Motor neuron (in vitro differentiated cells): Measurements from ENCODE around the gene EGLN1. TPM values are rescaled to one million over a fixed set of nuclear protein-coding genes. Genes with fewer than 3 reads are reported as not detected.
A peak's percentile ranks its signal among the peaks of the same experiment; 100 is the strongest.

Experiments used
- ATAC-seq, 8 experiments: fragments of 200-7000 bp; cut with Tn5 transposase; replicated peaks in 6 of 8; 2 replicates each; pipeline ENCODE4 v1.8.0; 2021; ENCODE audit warnings: mild to moderate bottlenecking in 8 of 8, moderate library complexity in 8 of 8
- H3K27ac ChIP-seq, 2 donors: fragments of 250-450 bp; sonication (Bioruptor Pico); 2 replicates each; pipeline ENCODE4 v1.9.0; 2021; ENCODE audit warnings: antibody characterized with exemption in 2 of 2, mild to moderate bottlenecking in 2 of 2, moderate library complexity in 1 of 2
- H3K4me1 ChIP-seq, 2 donors: fragments of 250-450 bp; sonication (Bioruptor Pico); replicated peaks in 1 of 2; 2 replicates each; pipeline ENCODE4 v1.6.1; 2021; ENCODE audit warnings: antibody characterized with exemption in 2 of 2, mild to moderate bottlenecking in 2 of 2, moderate library complexity in 1 of 2
- H3K4me3 ChIP-seq, 5 donors: fragments of 250-450 bp; sonication (Bioruptor Pico); 2 replicates each; pipeline ENCODE4 v1.9.0; 2021; ENCODE audit warnings: antibody characterized with exemption in 5 of 5, mild to moderate bottlenecking in 5 of 5, moderate library complexity in 4 of 5
- WGBS, 10 experiments: fragments of 450-650 bp; shearing (Covaris generic); methylation state at CpG; one replicate each; pipeline ENCODE4 v1.0.0; 2022; 5-methylcytosine and 5-hydroxymethylcytosine counted together
- in situ Hi-C, 9 experiments: fragments of 400-800 bp; cut with MboI; loops; one replicate each; pipeline ENCODE4 v1.15.0; 2021; ENCODE audit warnings: low sequenced_read_pairs in 9 of 9, low pct_unique_long_range_greater_than_20kb in 2 of 9; ENCODE audit not compliant: unreplicated experiment in 9 of 9
- total RNA-seq, 8 experiments: library from RNA; unstranded; fragments of 300-600 nt; gene quantifications; 2 replicates each; pipeline versions ENCODE4 v1.2.3 to v1.2.4, GENCODE V29; 2022

The EGLN1 gene
- total RNA-seq, 8 experiments from 2014 or later, result 14.8 to 46.5 (median 35.4) TPM

DNA sequence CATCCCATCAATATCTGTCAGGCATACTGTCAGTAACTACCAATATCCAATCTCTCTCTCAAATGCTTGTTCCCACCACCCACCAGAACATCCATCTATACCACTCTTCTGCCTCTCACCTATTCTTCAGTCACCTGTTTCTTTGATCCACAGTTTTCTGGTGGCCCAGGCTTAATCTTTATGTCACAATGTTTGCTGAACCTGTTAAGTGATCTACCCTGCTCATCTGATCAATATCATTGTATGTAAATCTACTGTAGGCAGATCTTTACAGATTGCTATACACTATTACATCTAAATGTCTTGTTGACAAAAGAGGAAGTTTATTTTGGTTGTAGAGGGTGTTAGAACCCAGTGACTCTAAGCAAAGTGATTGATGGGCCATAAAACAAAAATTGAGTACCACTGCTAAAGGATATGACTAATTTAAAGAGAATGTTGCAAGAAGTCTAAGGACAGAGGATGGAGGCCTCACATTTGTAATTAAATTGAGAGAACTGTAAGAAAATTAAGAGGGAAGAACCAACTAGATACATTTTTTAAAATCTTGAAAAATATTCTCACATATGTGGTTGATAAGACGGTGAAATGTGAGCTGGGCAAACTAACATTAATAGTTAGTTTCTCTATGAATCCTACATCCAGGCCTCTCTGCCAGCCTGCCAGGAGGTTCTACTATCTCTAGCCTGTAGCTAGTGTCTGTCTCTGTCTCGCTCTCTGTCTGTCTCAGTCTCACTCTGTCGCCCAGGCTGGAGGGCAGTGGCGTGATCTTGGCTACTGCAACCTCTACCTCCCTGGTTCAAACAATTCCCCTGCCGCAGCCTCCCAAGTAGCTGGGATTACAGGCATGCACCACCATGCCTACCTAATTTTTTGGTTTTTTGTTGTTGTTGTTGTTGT is 34.1 kb downstream of the EGLN1 start:
- Histone ChIP-seq H3K4me3 (no peak overlapping the region), H3K27ac (no peak overlapping the region), H3K4me1 (no peaks in the 10 kb centered on the region)
- WGBS, 10 experiments, result 67 to 100% (median 97%) methylated on average over 1 to 4 of the region's 5 CpGs; no CpG with 5 or more reads in 1 of the 10 experiments
- in situ Hi-C loops, result no loop called here
- ATAC-seq, result no peak

DNA sequence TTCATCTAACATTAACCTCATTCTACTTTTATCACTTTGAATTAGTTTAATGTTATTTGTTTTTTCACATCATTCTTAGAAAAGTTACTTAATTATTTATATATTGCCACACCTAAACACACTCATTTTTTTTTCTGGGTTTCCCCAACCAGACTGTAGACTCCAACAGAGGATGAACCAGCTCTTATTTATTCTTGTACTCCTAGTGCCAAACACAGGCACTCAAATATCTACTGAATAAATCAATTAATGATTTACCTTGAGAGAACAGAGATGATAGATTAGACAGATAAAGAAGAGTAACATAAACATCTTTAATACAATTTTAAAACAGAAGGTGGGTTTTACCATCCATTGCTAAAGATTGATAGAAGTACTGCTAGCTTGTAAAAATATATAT is 35.6 kb downstream of the EGLN1 start:
- no peak overlapping the region for H3K27ac ChIP-seq
- no peak for ATAC-seq
- H3K4me3 ChIP-seq, result no peak overlapping the region
- in situ Hi-C loops, result no loop called here
- H3K4me1 ChIP-seq, result no peaks in the 10 kb centered on the region

DNA sequence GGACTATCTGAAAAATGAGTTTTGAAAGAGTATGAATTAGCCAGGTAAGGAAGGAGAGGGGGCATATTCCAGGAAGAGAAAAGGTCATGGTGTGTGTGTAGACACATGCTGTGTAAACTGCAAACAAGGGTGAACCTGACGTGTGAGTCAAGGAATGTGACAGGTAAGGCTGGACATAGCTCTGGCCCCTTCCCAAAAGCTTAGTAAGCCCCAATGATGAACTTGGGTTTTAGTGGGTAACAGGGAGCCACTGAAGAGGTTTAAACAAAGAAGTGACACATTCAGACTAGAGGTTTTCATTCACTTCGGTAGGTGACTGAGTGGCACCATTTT is 36.7 kb downstream of the EGLN1 start:
- Histone ChIP-seq H3K4me3 (no peak overlapping the region), H3K27ac (no peak overlapping the region), H3K4me1 (no peaks in the 10 kb centered on the region)
- no peak for ATAC-seq
- in situ Hi-C loops, result no loop called here
- whole genome bisulfite sequencing, 10 experiments, result 71 to 100% (median 100%) methylated on average over 1 to 2 of the region's 2 CpGs; no CpG with 5 or more reads in 1 of the 10 experiments

DNA sequence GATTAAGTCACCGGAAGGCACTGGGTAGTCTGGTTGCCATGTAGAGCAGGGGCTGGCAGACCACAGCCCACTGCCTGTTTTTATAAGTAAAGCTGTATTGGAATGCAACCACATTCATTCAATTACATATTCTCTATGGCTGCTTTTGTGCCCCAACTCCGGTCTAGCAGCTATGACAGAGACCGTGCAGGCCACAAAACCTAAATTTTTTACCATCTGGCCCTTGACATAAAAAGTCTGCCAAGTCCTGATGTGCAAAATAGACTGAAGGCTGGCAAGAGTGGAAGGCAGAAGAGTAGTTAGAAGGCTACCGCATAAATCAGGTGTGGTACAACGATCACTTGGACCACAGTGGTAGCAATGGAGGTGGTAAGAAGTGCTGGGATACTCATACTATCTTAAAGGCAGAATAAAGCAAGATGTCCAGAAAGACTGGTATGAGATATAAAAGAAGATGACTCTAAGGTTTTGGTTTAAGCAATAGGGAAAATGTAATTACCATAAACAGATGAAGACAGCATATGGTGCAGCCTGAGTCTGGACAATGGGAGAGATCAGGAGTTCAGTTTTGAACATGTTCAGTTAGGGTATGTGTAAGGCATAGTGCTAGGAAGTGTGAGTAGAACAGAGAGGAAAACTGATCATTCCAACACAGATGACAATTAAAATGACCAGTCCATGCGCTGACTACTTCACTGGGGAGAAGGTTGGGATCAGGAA is 37.2 kb downstream of the EGLN1 start:
- no peak overlapping the region for H3K4me3 ChIP-seq
- peak in 1 of 8 experiments; percentile 40 for ATAC-seq
- 48 to 100% (median 96%) methylated on average over 2 to 6 of the region's 6 CpGs for WGBS, 10 experiments
- in situ Hi-C loops, result no loop called here
- H3K27ac ChIP-seq, result no peak overlapping the region
- no peaks in the 10 kb centered on the region for H3K4me1 ChIP-seq

DNA sequence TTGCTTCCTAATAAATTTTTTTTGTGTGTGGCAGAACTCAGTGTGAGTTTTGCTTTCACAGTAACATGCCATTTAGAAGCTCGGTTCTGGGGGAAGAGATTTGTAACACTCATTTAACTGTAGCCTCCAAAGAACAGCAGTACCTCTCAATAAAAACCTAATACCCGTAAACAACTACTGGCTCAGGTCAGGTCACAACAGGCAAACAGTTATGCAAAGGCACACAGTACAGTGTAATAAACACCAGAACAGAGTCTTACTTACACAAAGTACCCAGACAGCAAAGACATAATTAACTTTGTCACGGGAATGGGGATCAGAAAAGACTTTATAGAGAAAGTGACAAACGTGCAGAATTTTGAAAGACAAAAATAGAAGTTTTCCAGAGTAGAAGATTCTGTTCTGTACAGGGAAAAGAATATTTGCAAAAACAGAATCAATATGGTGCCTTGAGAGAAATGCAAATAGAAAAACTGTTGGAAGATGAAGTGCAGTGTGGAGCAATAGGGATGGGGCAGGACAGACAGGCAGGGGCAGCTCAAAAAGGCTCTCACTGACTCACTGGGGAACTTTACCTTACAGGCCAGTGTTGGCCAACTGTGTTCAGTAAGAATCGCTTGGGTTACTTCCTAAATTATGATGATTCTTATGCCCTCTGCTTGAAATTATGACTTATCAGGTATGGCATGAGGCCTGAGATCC is 38.8 kb downstream of the EGLN1 start:
- WGBS, 10 experiments, result 66 to 100% (median 82%) methylated on average over 2 to 5 of the region's 5 CpGs
- Histone ChIP-seq H3K4me3 (no peak overlapping the region), H3K27ac (no peak overlapping the region), H3K4me1 (no peaks in the 10 kb centered on the region)
- in situ Hi-C loops, result no loop called here
- no peak for ATAC-seq

DNA sequence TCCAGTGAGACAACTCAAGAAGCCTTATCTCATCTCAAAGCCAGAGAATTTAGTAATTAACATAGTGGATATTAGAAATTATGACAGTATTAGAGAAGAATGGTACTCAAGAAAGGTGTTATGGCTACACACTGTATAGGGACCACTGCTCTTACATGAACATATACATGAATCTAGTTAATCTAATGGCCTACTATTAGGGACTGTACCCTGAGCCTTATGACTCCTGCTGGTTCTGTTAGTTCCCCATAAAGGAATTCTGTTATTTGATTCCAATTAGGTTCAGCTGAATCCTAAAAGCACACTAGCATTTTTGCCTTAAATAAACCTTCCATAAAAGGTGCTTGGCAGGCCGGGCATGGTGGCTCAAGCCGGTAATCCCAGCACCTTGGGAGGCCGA is 39.7 kb downstream of the EGLN1 start:
- no peak overlapping the region for H3K4me3 ChIP-seq
- WGBS, 10 experiments, result 64 to 100% (median 92%) methylated on average over 1 to 3 of the region's 3 CpGs; no CpG with 5 or more reads in 3 of the 10 experiments
- ATAC-seq, result no peak
- H3K4me1 ChIP-seq, result no peaks in the 10 kb centered on the region
- in situ Hi-C loops, result no loop called here
- no peak overlapping the region for H3K27ac ChIP-seq

DNA sequence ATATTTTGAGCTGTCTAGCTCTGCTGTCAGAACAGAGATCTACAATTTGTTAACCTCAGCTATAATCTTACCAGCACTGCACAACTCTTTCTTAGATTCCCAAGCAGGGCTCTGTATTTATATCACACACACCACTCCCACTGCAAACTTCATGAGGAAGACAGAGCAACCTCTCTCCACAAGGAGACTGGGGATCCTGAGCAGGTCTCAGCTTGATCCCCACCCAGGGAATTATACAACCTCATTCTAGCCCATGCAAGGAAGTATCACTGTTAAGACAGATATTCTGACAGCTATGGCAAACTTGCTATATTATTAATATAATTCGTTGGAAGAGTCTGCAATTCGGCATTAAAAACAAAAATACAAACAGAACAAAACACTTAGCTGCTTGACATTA is 40.4 kb downstream of the EGLN1 start:
- H3K4me3 ChIP-seq, result no peak overlapping the region
- no peak overlapping the region for H3K27ac ChIP-seq
- in situ Hi-C loops, result no loop called here
- H3K4me1 ChIP-seq, result no peaks in the 10 kb centered on the region
- no peak for ATAC-seq
- WGBS, 10 experiments, result 26 to 100% (median 89%) methylated on average over 1 to 2 of the region's 2 CpGs; no CpG with 5 or more reads in 3 of the 10 experiments

DNA sequence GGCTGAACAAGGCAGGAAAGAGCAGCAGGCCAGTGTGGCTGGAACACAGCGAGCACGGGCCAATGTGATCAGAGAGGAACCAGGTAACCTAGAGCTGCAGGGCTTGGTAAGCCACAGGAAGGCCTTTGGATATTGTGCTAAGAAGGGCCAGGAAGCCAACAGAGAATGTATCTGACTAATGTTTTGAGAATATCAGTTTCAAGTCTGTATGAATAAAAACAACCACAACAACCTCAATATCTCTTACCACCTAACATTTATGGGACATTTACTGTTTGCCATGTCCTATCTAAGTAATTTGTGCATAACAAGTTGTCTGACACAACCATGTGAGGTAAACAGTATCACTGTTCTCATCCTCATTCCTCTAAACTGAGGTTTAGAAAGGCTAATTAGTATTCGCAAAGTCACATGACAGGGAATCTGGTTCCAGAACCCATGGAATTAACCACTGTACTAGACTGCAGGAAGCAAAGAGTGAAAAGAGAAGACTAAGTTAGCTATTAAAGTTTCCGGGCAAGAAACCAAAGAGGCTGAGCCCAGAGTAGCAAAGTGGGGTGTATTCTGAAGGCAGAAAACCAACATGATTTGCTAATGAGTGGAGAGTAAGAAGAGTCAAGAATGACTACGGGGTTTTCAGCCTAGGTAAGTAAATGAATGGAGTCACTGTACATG is 45.1 kb downstream of the EGLN1 start:
- WGBS, 10 experiments, result 38 to 100% (median 90%) methylated on average over 2 to 5 of the region's 5 CpGs; no CpG with 5 or more reads in 1 of the 10 experiments
- ATAC-seq, result peak in 2 of 8 experiments; percentile 48 to 49

DNA sequence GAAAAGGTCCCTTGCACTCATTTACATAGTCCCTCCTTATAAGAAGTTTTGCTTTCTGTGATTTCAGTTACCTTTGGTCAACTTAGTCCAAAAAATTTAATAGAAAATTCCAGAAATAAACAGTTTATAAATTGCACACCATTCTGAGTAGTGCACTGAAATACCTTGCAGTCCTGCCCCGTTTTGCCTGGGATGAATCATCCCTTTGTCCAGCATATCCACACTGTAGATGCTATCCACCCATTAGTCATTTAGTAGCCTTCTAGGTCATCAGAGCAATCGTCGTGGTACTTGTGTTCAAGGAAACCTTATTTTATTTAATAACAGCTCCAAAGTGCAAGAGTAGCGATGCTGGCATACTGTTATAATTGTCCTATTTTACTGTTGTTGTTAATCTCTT is 46.0 kb downstream of the EGLN1 start:
- Histone ChIP-seq H3K27ac (no peak overlapping the region), H3K4me3 (no peak overlapping the region), H3K4me1 (no peaks in the 10 kb centered on the region)
- no peak for ATAC-seq
- in situ Hi-C loops, result no loop called here
- WGBS, 10 experiments, result 41 to 100% (median 89%) methylated on average over 1 to 4 of the region's 4 CpGs; no CpG with 5 or more reads in 1 of the 10 experiments

More for the DNA sequence above, 45.1 kb downstream of the EGLN1 start:
- H3K4me3 ChIP-seq, result no peak overlapping the region
- no peak overlapping the region for H3K27ac ChIP-seq
- in situ Hi-C loops, result no loop called here
- H3K4me1 ChIP-seq, result no peaks in the 10 kb centered on the region

DNA sequence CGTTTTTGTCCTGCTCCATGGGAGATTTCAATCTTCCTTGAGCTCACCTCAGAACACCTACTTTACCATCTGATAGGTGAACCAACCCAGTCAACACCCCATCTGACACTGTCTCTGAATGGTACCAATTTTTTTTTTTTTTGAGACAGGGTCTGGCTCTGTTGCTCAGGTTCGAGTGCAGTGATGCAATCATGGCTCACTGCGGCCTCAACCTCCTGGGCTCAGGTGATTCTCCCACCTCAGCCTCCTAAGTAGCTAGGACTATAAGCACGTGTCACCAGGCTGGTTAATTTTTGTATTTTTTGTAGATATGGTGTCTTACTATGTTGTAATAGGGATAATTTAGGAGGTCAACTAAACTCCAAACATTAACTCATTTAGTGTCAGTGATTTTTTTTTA is 47.7 kb downstream of the EGLN1 start:
- WGBS, 10 experiments, result 57 to 100% (median 93%) methylated on average over 1 to 4 of the region's 4 CpGs; no CpG with 5 or more reads in 1 of the 10 experiments

DNA sequence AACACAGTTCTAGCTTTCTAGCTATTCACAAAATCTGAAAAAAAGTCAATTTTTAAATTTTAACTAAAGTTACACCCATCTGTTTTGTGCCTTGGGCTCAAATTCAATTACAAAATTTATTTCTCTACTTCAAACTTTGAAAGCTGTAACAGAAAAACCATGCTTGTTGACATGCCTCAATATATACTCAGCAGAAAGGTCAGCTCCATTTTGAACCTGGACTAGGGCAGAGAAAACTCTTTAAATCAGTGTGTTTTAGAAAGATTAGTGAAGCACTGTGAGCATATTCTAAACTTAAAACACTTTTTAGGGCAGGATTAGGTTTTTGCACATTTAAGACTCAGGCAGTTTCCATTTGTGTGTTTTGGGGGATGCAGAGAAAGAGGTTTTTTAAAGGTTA is 49.6 kb downstream of the EGLN1 start:
- in situ Hi-C loops, result loop anchor here in 6 of 9 experiments (25.0 kb wide), 3 partner anchors 215 to 1265 kb away; partner anchors contain the start of gene SIPA1L2 (in 1 of the 6)
- no peak for ATAC-seq

More for the DNA sequence above, 47.7 kb downstream of the EGLN1 start:
- ATAC-seq, result no peak
- Histone ChIP-seq H3K4me3 (no peak overlapping the region), H3K27ac (no peak overlapping the region), H3K4me1 (no peaks in the 10 kb centered on the region)
- in situ Hi-C loops, result loop anchor here in 6 of 9 experiments (25.0 kb wide), 3 partner anchors 213 to 1263 kb away; partner anchors contain the start of gene SIPA1L2 (in 1 of the 6)

DNA sequence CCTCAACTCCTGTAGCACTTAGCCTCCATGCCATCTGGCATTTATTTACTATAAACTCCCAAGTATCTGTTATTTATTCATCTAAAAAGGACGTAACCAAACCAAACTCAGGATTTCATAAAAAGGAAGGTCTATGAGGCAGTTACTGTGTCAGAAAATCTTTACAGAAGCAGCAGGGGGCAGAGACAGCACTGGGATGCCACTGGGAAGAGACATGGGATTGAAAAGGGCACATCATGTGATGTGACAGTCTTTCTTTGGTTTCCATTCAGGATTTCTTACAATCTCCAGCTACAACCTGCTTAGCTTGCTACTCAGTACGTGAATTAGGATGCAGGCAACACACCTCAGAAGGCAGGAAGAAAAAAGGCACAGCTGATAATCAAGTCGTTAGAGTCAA is 52.8 kb downstream of the EGLN1 start:
- no peak overlapping the region for H3K27ac ChIP-seq
- peak in 2 of 8 experiments; percentile 62 to 67 for ATAC-seq
- in situ Hi-C loops, result loop anchor here in 6 of 9 experiments (10.0 to 25.0 kb wide), 4 partner anchors 216 to 1268 kb away; partner anchors contain the start of gene SIPA1L2 (in 1 of the 6)
- no peaks in the 10 kb centered on the region for H3K4me1 ChIP-seq
- no peak overlapping the region for H3K4me3 ChIP-seq
- 63 to 83% (median 77%) methylated on average over 1 to 3 of the region's 3 CpGs for WGBS, 10 experiments

More for the DNA sequence above, 49.6 kb downstream of the EGLN1 start:
- H3K4me1 ChIP-seq, result no peaks in the 10 kb centered on the region
- no peak overlapping the region for H3K4me3 ChIP-seq
- no peak overlapping the region for H3K27ac ChIP-seq
